Measurements from ENCODE around the gene SMOC2.
"Not testable (repeated sequence)": the region's sequence is repeated elsewhere in the genome, so short reads cannot be mapped to it uniquely, and the experiment has no call there.

Gene SMOC2

DNA sequence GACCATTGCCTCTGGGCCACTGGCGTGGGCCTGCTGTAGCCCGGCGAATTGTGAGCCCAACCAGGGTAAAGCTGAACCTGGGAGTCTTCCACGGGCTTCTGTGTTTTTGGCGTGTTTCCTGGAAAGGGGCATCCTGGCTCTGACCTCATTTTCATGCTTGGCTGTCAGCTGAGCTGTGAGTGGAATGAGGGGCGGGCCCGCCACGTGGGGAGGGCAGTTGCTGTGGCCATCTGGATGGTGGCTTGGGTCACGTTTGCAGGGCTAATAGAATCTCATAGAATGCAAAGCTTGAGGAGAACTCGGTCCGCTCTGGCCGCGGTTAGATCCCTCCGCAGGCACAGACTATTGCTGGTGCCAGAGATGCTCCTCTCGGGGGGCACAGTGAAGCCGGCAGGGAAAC lies 263.0 kb downstream of the SMOC2 start:
- Mint-ChIP-seq H3K36me3 (ENCODE audit: insufficient read depth) (no peaks in the 10 kb centered on the region), H3K4me1 (no peaks in the 10 kb centered on the region), H3K27me3 (peaks cover 40% of the 10 kb centered on the region), H3K27ac (ENCODE audit: low read depth) (no peak overlapping the region), H3K4me3 (no peak overlapping the region), H3K9me3 (no peaks in the 10 kb centered on the region)
- ATAC-seq (replicated peaks; ENCODE audit: extremely low read depth, poor library complexity, severe bottlenecking) (no peak), DNase-seq (ENCODE audit: low spot score in 2 of 2) (no peak)

DNA sequence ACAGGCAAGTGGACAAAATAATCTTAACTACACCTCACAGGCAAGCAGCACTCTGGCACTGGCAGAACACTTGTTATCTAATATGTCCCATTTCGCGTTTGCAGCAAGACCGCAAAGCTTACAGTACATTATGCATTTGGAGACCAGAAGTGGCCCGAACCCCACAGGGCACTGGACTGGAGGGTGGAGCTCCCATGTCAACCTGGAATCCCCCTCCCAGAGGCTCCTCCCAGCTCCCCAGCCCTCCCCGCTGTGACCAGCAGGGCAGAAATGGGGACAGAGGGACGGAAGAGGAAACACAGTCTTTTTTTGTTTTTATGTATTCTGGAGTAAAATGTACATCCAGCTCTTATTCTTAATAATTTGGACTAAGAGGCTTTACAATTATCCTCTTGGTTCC lies 263.7 kb downstream of the SMOC2 start:
- Mint-ChIP-seq H3K27me3 (peaks cover 47% of the 10 kb centered on the region), H3K36me3 (ENCODE audit: insufficient read depth) (no peaks in the 10 kb centered on the region), H3K9me3 (no peaks in the 10 kb centered on the region), H3K4me1 (no peaks in the 10 kb centered on the region), H3K4me3 (no peak overlapping the region), H3K27ac (ENCODE audit: low read depth) (no peak overlapping the region)
- no peak for ATAC-seq (replicated peaks; ENCODE audit: extremely low read depth, poor library complexity, severe bottlenecking)
- no peak for DNase-seq (ENCODE audit: low spot score in 2 of 2)

DNA sequence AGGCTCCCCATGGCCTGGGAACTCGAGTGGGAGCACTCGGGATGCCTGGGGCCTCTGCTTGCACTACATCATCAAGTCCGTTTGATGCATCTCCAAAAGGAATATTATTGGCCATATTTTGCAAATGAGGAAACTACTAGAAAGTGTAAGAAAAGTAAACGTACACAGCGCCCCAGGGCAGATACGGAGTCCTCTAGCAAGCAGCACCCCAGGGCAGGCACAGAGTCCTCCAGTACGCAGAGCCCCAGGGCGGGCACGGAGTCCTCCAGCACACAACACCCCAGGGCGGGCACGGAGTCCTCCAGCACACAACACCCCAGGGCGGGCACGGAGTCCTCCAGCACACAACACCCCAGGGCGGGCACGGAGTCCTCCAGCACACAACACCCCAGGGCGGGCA lies 264.3 kb downstream of the SMOC2 start:
- H3K4me3 Mint-ChIP-seq; H3K9me3 Mint-ChIP-seq; H3K36me3 Mint-ChIP-seq (ENCODE audit: insufficient read depth); DNase-seq (ENCODE audit: low spot score in 2 of 2); H3K4me1 Mint-ChIP-seq; ATAC-seq (replicated peaks; ENCODE audit: extremely low read depth, poor library complexity, severe bottlenecking); H3K27ac Mint-ChIP-seq (ENCODE audit: low read depth): not testable (repeated sequence)
- peaks cover 52% of the 10 kb centered on the region for H3K27me3 Mint-ChIP-seq

DNA sequence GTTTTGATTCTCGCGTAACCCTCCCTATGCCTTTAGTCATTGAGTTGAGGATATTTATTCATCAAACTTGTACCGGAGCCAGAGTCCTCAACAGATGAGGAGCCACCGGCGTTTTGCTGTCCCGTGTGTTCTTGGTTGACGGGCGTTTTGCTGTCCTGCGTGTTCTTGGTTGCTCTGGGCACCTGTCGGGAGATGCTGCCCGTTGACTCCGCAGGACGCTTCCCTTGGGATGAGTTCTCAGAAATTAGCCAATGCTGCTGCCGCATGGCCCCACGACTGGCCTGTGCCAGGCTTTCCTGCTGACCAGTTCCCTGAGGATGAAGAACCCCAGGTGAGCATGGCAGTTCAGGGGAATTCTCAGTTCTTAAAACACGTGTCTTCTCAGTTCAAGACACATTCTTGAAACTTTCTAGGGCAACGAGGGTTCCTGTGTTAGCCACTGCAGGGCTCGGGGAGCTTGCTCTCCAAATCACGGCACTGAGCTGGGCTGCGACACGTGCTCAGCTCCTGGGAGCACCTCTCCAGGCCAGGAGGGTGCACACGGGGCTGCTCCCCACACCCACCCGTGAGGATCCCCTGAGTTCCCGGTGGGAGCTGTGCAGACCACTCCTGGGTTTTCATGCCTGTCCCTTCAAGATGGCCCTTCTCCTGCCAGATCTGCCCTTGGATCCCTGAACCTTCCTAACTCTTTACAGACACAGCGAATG lies 265.6 kb downstream of the SMOC2 start:
- peaks cover 42% of the 10 kb centered on the region for H3K27me3 Mint-ChIP-seq
- H3K9me3 Mint-ChIP-seq = no peaks in the 10 kb centered on the region
- H3K4me3 Mint-ChIP-seq = no peak overlapping the region
- no peak overlapping the region for H3K27ac Mint-ChIP-seq (ENCODE audit: low read depth)
- no peaks in the 10 kb centered on the region for H3K36me3 Mint-ChIP-seq (ENCODE audit: insufficient read depth)
- no peak for ATAC-seq (replicated peaks; ENCODE audit: extremely low read depth, poor library complexity, severe bottlenecking)
- H3K4me1 Mint-ChIP-seq = no peaks in the 10 kb centered on the region
- no peak for DNase-seq (ENCODE audit: low spot score in 2 of 2)

DNA sequence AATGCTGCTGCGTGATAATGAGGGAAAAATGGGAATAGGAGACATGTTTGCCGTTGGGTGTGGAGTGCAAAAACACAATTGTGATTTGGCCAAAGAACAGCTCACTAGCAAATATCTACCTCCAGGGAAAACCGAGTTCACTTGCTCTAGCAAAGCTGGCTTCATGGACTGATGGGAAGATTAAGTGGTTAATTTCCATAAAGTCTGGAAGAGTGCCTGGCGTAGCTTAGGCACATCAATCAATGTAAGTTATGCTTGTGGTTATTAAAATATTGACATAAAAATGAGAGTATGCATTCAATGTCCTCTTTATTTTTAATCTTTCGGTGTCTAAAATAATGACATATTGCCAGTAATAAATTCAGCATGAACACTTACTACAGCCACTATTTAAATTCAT lies 267.5 kb downstream of the SMOC2 start:
- Mint-ChIP-seq H3K9me3 (no peaks in the 10 kb centered on the region), H3K4me1 (no peaks in the 10 kb centered on the region), H3K36me3 (ENCODE audit: insufficient read depth) (no peaks in the 10 kb centered on the region), H3K27ac (ENCODE audit: low read depth) (no peak overlapping the region), H3K27me3 (peaks cover 23% of the 10 kb centered on the region), H3K4me3 (no peak overlapping the region)
- DNase-seq (ENCODE audit: low spot score in 2 of 2) (no peak), ATAC-seq (replicated peaks; ENCODE audit: extremely low read depth, poor library complexity, severe bottlenecking) (no peak)

DNA sequence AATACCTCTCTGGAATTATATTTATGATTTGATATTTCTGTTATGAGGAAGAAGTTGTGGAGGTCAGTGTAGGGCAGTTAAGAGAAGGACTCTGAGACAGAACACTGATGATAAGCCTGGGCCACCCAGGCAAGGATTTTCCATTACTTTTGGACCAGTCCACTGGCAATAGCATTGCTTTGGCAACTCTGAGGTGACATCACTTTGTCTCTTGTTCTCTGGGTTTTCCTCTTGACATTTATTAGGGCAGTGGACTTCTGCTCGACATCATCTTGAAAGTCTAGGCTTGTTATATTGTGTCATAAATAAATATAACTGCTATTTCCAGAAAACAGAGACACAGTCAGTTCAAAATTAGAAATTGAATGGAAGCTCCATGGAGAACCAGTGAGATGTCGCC lies 268.0 kb downstream of the SMOC2 start:
- no peaks in the 10 kb centered on the region for H3K9me3 Mint-ChIP-seq
- DNase-seq (ENCODE audit: low spot score in 2 of 2) = no peak
- H3K4me1 Mint-ChIP-seq = no peaks in the 10 kb centered on the region
- ATAC-seq (replicated peaks; ENCODE audit: extremely low read depth, poor library complexity, severe bottlenecking) = no peak
- no peak overlapping the region for H3K27ac Mint-ChIP-seq (ENCODE audit: low read depth)
- no peak overlapping the region for H3K4me3 Mint-ChIP-seq
- no peaks in the 10 kb centered on the region for H3K36me3 Mint-ChIP-seq (ENCODE audit: insufficient read depth)
- peaks cover 22% of the 10 kb centered on the region for H3K27me3 Mint-ChIP-seq

DNA sequence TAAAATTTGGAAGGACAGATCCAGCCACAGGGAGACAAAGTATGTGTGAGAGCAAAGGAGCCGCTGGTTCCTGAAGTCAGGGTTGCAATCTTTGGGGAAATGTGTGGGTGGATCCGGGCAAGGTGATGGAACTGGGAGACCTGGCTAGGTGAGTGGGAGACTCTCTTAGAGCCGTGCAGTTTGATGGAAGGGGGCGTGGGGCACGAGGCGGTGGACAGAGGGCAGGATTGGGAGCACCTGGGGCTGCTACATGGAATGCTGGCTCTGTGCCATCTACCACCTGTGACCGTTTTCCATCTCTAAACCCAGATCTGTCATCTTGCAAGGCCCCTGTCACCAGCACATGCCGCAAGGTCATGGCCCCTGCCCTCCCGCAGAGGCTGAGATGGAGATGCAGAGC lies 268.4 kb downstream of the SMOC2 start:
- DNase-seq (ENCODE audit: low spot score in 2 of 2) (no peak), ATAC-seq (replicated peaks; ENCODE audit: extremely low read depth, poor library complexity, severe bottlenecking) (no peak)
- H3K9me3 Mint-ChIP-seq = no peaks in the 10 kb centered on the region
- no peaks in the 10 kb centered on the region for H3K4me1 Mint-ChIP-seq
- H3K4me3 Mint-ChIP-seq = no peak overlapping the region
- H3K27me3 Mint-ChIP-seq = peaks cover 22% of the 10 kb centered on the region
- H3K27ac Mint-ChIP-seq (ENCODE audit: low read depth) = no peak overlapping the region
- no peaks in the 10 kb centered on the region for H3K36me3 Mint-ChIP-seq (ENCODE audit: insufficient read depth)

DNA sequence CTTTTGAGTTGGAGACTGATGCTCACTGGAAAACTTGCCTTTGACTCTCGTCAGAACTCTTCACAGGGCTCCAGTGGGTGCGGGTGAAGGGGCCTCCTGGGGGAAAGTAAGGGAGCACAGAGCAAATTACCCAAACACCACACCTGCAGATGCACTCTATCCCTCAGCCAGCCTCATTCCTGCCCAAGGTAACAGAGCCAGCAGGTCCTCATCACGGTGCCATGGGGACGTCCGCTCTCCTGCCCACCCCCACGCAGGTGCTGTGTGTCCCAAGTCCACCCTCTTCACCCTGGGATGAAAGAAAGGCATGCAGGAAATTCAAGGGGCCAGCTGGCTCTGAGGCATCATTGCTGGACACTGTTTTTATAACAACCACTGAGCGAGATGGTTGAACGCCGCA lies 269.0 kb downstream of the SMOC2 start:
- DNase-seq (ENCODE audit: low spot score in 2 of 2) (no peak), ATAC-seq (replicated peaks; ENCODE audit: extremely low read depth, poor library complexity, severe bottlenecking) (no peak)
- H3K27ac Mint-ChIP-seq (ENCODE audit: low read depth) = no peak overlapping the region
- no peaks in the 10 kb centered on the region for H3K36me3 Mint-ChIP-seq (ENCODE audit: insufficient read depth)
- H3K27me3 Mint-ChIP-seq = peaks cover 22% of the 10 kb centered on the region
- no peaks in the 10 kb centered on the region for H3K9me3 Mint-ChIP-seq
- no peaks in the 10 kb centered on the region for H3K4me1 Mint-ChIP-seq
- H3K4me3 Mint-ChIP-seq = no peak overlapping the region

DNA sequence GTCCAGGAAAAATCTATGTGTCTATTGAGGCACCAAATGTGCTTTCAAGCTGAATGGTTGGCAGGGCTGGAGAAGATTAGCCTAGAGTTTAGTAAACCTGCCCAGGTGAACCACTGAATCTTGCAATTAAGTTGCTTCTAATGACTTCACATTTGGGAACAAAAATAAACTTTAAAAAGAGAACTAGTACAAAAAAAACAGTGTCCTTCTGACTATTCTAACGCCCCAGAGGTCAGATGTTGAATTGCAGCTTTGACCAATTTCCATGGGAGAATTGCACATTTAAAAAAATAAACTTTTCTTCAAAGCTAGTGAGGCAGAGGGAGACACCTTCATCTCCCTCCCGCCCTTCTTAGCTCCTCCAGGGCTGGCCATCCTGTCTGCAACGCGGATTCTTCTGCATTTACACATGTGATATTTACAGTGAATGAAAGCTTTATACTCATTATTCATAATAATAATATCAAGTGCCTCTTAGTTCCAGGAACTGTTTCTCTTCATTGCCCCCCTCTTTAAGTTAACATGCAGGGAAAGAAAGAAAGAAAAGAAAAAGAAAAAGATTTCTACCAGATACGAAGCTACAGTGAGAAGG lies 270.2 kb downstream of the SMOC2 start:
- H3K9me3 Mint-ChIP-seq = no peaks in the 10 kb centered on the region
- peaks cover 22% of the 10 kb centered on the region for H3K27me3 Mint-ChIP-seq
- no peak for DNase-seq (ENCODE audit: low spot score in 2 of 2)
- no peak for ATAC-seq (replicated peaks; ENCODE audit: extremely low read depth, poor library complexity, severe bottlenecking)
- no peaks in the 10 kb centered on the region for H3K36me3 Mint-ChIP-seq (ENCODE audit: insufficient read depth)
- H3K27ac Mint-ChIP-seq (ENCODE audit: low read depth) = no peak overlapping the region
- no peak overlapping the region for H3K4me3 Mint-ChIP-seq
- H3K4me1 Mint-ChIP-seq = no peaks in the 10 kb centered on the region

DNA sequence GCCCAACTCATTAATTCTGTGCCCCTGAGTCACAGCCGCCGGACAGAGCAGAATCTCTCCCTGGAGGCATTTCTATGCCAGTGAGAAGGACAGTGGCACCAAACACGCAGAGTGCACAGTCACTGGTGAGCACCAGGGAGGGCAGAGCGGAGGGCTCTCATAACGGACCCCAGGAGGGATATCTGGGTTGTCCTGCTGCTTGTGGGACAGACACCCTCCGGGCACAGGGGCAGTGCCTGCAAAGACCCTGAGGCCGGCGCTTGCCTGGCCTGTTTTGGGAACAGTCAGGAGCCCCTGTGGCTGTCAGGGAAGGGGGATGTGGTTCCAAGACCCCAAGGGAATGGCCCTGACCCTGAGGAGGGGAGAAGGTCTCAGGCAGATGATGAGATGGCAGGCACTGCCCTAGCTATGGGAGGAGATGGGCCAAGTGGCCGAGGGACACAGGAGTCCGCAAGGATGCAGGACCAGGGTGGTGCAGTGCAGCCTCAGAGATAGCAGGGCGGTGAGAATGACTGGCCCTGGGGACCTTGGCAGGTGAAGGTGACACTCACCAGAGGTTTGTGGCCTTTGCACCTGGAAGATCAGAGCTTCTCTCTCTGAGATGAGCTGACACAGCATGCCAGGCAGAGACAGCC lies 270.8 kb downstream of the SMOC2 start:
- Mint-ChIP-seq H3K4me1 (no peaks in the 10 kb centered on the region), H3K36me3 (ENCODE audit: insufficient read depth) (no peaks in the 10 kb centered on the region), H3K4me3 (no peak overlapping the region), H3K27ac (ENCODE audit: low read depth) (no peak overlapping the region), H3K27me3 (peaks cover 22% of the 10 kb centered on the region), H3K9me3 (no peaks in the 10 kb centered on the region)
- no peak for ATAC-seq (replicated peaks; ENCODE audit: extremely low read depth, poor library complexity, severe bottlenecking)
- no peak for DNase-seq (ENCODE audit: low spot score in 2 of 2)

DNA sequence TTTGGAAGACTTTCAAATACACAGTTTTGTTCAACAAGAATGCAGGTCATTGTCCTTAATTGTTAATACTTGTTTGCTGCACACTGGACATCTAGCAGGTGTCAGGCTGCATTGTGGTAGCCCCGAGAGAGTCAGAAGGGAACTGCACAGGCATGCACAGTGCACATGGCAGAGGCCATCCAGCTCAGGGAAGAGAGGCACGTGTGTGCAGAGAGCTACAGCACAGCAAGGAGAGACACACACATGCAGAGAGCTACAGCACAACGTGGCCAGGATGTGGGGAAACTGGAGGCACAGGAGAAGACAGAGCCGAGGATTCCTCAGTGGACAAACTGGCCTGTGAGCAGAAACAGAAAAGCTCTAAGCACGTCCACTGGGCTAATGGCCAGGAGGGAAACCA lies 272.0 kb downstream of the SMOC2 start:
- no peak for ATAC-seq (replicated peaks; ENCODE audit: extremely low read depth, poor library complexity, severe bottlenecking)
- Mint-ChIP-seq H3K4me3 (no peak overlapping the region), H3K4me1 (no peaks in the 10 kb centered on the region), H3K27me3 (peaks cover 22% of the 10 kb centered on the region), H3K27ac (ENCODE audit: low read depth) (no peak overlapping the region), H3K9me3 (no peaks in the 10 kb centered on the region), H3K36me3 (ENCODE audit: insufficient read depth) (no peaks in the 10 kb centered on the region)
- DNase-seq (ENCODE audit: low spot score in 2 of 2) = no peak

DNA sequence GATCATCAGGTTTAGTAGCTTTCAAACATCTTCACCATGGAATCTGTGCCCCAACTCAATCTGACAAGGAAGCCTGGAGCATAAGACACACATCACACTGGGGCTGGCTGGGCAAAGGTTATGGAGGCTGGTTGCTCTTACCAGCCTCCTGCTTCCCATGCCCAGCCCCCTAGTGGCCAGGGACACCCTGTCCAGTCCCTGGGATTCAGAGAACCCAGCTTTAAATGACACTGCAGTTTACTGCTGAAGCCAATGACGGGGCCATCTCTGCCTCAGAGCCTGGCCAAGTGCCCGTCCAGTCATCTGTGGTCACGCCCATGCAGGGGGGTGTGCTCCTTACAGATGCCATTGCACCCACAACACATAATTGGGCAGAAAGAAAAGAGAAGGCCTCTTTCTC lies 272.9 kb downstream of the SMOC2 start:
- peaks cover 13% of the 10 kb centered on the region for H3K27me3 Mint-ChIP-seq
- DNase-seq (ENCODE audit: low spot score in 2 of 2) = no peak
- H3K36me3 Mint-ChIP-seq (ENCODE audit: insufficient read depth) = no peaks in the 10 kb centered on the region
- no peak for ATAC-seq (replicated peaks; ENCODE audit: extremely low read depth, poor library complexity, severe bottlenecking)
- no peaks in the 10 kb centered on the region for H3K9me3 Mint-ChIP-seq
- no peak overlapping the region for H3K27ac Mint-ChIP-seq (ENCODE audit: low read depth)
- no peak overlapping the region for H3K4me3 Mint-ChIP-seq
- H3K4me1 Mint-ChIP-seq = no peaks in the 10 kb centered on the region

DNA sequence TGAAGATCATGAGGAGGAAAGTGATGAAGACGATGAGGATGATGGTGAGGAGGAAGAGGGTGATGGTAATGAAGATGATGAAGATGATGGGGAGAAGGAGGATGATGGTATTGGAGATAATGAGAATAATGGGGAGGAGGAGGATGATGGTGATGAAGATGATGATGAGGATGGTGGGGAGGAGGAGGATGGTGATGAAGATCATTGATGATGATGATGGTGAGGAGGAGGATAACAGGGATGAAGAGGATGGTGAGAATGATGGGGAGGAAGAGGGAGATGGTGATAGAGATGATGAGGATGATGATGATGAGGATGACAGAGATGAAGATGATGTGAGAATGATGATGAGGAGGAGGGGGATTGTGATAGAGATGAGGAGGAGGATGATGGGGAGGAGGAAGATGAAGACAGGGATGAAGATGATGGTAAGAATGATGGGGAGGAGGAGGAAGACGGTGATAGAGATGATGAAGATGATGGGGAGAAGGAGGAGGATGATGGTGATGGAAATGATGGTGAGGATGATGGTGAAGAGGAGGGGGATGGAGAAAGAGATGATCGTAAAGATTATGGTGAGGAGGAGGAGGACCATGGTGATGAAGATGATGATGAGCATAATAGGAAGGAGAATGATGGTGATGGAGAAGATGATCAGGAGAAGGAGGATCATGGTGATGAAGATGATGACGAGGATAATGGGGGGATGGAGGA lies 273.7 kb downstream of the SMOC2 start:
- H3K4me3 Mint-ChIP-seq = no peak overlapping the region
- DNase-seq (ENCODE audit: low spot score in 2 of 2) (no peak), ATAC-seq (replicated peaks; ENCODE audit: extremely low read depth, poor library complexity, severe bottlenecking) (no peak)
- no peak overlapping the region for H3K27ac Mint-ChIP-seq (ENCODE audit: low read depth)
- H3K36me3 Mint-ChIP-seq (ENCODE audit: insufficient read depth) = no peaks in the 10 kb centered on the region
- no peaks in the 10 kb centered on the region for H3K9me3 Mint-ChIP-seq
- no peaks in the 10 kb centered on the region for H3K4me1 Mint-ChIP-seq
- peaks cover 5% of the 10 kb centered on the region for H3K27me3 Mint-ChIP-seq

Measured in central memory CD8-positive, alpha-beta T cell (primary cell).